ENCODE measurements around the gene DRC7. TPM values are rescaled to one million over a fixed set of nuclear protein-coding genes. Genes with fewer than 3 reads are reported as not detected.

DRC7 gene
- total and polyA plus RNA-seq, 9 of the 15 experiments (the other 6 are each of a cell fraction or from before 2014, with no cell fraction given) = 0.04 to 0.33 (median 0.12) TPM; not detected in 3

DNA sequence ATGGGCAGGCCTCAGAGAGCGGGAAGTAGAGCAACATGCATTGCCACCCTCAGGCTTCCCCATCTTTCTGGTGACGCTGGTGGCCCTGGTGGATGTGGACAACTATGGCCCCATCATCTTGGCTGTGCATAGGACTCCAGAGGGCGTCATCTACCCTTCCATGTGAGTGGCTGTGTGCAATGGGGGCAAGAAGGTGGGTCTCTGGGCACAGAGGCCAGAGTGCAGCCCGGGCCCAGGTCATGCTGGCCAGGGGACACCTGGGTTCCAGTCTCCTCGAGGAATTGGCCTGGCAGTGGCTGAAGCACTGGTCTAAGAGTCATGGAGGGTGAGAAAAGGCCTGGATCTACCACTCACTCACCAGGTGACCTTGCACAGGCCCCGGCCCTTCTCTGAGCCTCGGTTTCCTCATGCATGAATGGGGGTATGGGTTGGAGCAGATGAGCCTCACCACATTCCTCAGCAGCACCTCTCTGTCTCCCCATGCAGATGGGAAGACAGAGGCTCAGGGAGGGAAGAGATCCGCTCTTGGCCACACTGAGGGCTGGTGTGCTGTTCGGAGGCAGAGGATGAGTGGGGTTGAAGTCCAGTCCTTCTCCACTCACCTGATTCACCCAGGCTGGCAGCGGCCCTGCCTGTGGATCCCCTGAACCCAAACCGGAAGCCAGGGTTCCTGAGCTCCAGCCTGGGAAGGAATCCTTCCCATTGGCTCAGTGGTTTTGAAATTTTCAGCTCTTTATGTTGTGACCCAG, 33.7 kb upstream of the DRC7 start (continued):
- no peak for TF ChIP-seq HMGN3 (IDR thresholded peaks at IDR 0.05; ENCODE audit: borderline replicate concordance, extremely low read depth, insufficient read length, low read depth, low read length)
- TF ChIP-seq TAF9B (IDR thresholded peaks at IDR 0.05; ENCODE audit: partially characterized antibody) = no peak
- no peak for TF ChIP-seq ZNF140 (CRISPR knock-in tag; IDR thresholded peaks at IDR 0.05)
- TF ChIP-seq TEAD2 (tag; IDR thresholded peaks at IDR 0.05) = no peak
- TF ChIP-seq HNRNPH1 (optimal IDR thresholded peaks at IDR 0.05; ENCODE audit: low read depth, low read length) = no peak
- TF ChIP-seq SRSF3 (IDR thresholded peaks at IDR 0.05; ENCODE audit: insufficient read depth, low read length) = no peak
- TF ChIP-seq COPS2 (conservative IDR thresholded peaks at IDR 0.05) = no peak
- no peak for TF ChIP-seq ZNF644 (tag; IDR thresholded peaks at IDR 0.05; ENCODE audit: low read depth)
- TF ChIP-seq KLF10 (CRISPR knock-in tag; IDR thresholded peaks at IDR 0.05) = no peak
- TF ChIP-seq SUPT5H (IDR thresholded peaks at IDR 0.05) = no peak
- no peak for TF ChIP-seq ARID1B (IDR thresholded peaks at IDR 0.05)
- no peak for TF ChIP-seq DMBX1 (CRISPR knock-in tag; IDR thresholded peaks at IDR 0.05; ENCODE audit: borderline replicate concordance)
- TF ChIP-seq, protein P1, sequence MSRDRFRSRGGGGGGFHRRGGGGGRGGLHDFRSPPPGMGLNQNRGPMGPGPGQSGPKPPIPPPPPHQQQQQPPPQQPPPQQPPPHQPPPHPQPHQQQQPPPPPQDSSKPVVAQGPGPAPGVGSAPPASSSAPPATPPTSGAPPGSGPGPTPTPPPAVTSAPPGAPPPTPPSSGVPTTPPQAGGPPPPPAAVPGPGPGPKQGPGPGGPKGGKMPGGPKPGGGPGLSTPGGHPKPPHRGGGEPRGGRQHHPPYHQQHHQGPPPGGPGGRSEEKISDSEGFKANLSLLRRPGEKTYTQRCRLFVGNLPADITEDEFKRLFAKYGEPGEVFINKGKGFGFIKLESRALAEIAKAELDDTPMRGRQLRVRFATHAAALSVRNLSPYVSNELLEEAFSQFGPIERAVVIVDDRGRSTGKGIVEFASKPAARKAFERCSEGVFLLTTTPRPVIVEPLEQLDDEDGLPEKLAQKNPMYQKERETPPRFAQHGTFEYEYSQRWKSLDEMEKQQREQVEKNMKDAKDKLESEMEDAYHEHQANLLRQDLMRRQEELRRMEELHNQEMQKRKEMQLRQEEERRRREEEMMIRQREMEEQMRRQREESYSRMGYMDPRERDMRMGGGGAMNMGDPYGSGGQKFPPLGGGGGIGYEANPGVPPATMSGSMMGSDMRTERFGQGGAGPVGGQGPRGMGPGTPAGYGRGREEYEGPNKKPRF (IDR thresholded peaks at IDR 0.05; ENCODE audit: low read depth, low read length) = no peak
- no peak for TF ChIP-seq ZBTB11 (CRISPR knock-in tag; IDR thresholded peaks at IDR 0.05)
- no peak for TF ChIP-seq ZNF175 (CRISPR knock-in tag; IDR thresholded peaks at IDR 0.05; ENCODE audit: low read depth)
- TF ChIP-seq ZC3H8 (IDR thresholded peaks at IDR 0.05) = no peak
- TF ChIP-seq MAZ (CRISPR knock-in tag; conservative IDR thresholded peaks at IDR 0.05 in 1 of 2, IDR thresholded peaks at IDR 0.05 in 1 of 2) = 0 out of 4 replicates have a peak, but pooled peaks of 1 of the 2 experiments have one; percentile 35
- TF ChIP-seq CREB1 (IDR thresholded peaks at IDR 0.05) = no peak
- TF ChIP-seq CREB1 (CRISPR knock-in tag; IDR thresholded peaks at IDR 0.05) = no peak
